Esophagus squamous epithelium (tissue), 5 donors: ENCODE results near the gene INSRR. TPM values are rescaled to one million over a fixed set of nuclear protein-coding genes. Genes with fewer than 3 reads are reported as not detected.

Experiments used
- DNase-seq: peaks from one replicate; lab custom pipeline; 2025; lab: John Stamatoyannopoulos, UW
- H3K27ac ChIP-seq, 4 donors: fragments of 200-600 bp; sonication (generic); one replicate each; pipeline ENCODE4 v1.5.1; 2016 to 2019; ENCODE audit warnings: mild to moderate bottlenecking in 1 of 4
- H3K27me3 ChIP-seq, 4 donors: fragments of 200-600 bp; sonication (generic); 1 replicate in 3 of 4; 2 replicates in 1 of 4; pipeline versions ENCODE4 v1.5.1 to v1.6.0; 2017 to 2021; ENCODE audit warnings: antibody characterized with exemption in 1 of 4
- H3K36me3 ChIP-seq, 3 donors: fragments of 200-600 bp; sonication (generic); one replicate each; pipeline ENCODE4 v1.5.1; 2016 to 2019
- H3K4me1 ChIP-seq, 3 donors: fragments of 200-600 bp; sonication (generic); one replicate each; pipeline ENCODE4 v1.5.1; 2017 to 2019
- H3K4me3 ChIP-seq, 4 donors: fragments of 200-600 bp; sonication (generic); 1 replicate in 3 of 4; 2 replicates in 1 of 4; pipeline ENCODE4 v1.5.1; 2016 to 2019; ENCODE audit warnings: mild to moderate bottlenecking in 2 of 4, moderate library complexity in 1 of 4
- H3K9me3 ChIP-seq, 3 donors: fragments of 200-600 bp; sonication (generic); one replicate each; pipeline ENCODE4 v1.5.1; 2016 to 2019
- POLR2A ChIP-seq, 4 donors: fragments of 450-650 bp; IDR thresholded peaks; one replicate each; pipeline ENCODE4 v1.6.1; 2017; ENCODE audit warnings: antibody characterized with exemption in 4 of 4, mild to moderate bottlenecking in 4 of 4, moderate library complexity in 3 of 4
- WGBS, 2 donors: methylation state at CpG; one replicate each; pipeline ENCODE4 v1.1.5; 2018; 5-methylcytosine and 5-hydroxymethylcytosine counted together
- intact Hi-C: fragments of 100-400 bp; cut with DNase I; formaldehyde crosslinking; loops from one replicate; pipeline ENCODE4 v1.15.0; 2022
- total RNA-seq, 4 donors: library from RNA; depleted of rRNA; stranded (reverse); fragments of >200 nt; gene quantifications; one replicate each; pipeline ENCODE4 v1.1.0, GENCODE V29; 2016
- TF ChIP-seq, protein P1 (sequence below), 6 experiments: fragments of 450-650 bp in 4 of 6; fragments of 200-600 bp in 2 of 6; sonication (generic) in 2 of 6; IDR thresholded peaks; one replicate each; pipeline ENCODE4 v1.5.1; 2016 to 2019; ENCODE audit warnings: antibody characterized with exemption in 6 of 6, mild to moderate bottlenecking in 4 of 6, moderate library complexity in 4 of 6
- donor health status: DM: yes; HTN: yes; CAD: no.

Gene INSRR
- total RNA-seq, 4 donors from 2014 or later = not detected

DNA sequence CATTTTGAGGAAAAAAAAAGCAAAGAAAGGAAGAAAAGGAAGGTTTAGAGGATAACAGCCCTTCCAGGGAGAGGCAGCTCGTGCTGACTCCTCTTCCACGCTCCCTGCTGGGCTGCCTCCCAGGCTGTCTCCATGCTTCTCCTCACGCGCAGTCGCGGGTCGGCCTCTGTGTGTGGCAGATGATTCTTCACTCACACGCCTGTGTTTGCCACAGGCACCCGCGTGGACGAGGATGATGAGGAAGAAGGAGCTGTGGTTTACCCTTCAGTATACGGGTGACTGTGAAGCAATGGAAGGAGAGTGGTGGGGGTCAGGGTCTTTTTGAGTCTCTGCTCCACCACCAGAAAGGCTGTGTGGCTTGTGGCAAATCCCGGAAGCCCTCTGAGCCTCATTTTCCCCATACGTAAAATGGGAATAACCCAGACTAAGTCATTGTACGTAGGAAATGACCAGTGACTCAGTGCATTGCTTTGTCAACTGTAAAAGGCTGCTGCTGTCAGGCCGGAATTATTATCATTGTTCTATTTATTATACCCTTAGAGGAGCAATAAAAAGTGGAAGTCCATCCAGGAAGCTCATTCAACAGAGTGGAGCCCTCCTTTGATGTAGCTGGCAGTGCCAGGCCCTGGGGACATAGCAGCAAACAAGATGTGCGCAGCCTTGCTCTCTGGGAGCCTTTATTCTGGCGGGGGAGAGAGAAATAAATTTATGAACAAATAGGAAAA is 30.4 kb downstream of the INSRR start:
- TF ChIP-seq, protein P1, sequence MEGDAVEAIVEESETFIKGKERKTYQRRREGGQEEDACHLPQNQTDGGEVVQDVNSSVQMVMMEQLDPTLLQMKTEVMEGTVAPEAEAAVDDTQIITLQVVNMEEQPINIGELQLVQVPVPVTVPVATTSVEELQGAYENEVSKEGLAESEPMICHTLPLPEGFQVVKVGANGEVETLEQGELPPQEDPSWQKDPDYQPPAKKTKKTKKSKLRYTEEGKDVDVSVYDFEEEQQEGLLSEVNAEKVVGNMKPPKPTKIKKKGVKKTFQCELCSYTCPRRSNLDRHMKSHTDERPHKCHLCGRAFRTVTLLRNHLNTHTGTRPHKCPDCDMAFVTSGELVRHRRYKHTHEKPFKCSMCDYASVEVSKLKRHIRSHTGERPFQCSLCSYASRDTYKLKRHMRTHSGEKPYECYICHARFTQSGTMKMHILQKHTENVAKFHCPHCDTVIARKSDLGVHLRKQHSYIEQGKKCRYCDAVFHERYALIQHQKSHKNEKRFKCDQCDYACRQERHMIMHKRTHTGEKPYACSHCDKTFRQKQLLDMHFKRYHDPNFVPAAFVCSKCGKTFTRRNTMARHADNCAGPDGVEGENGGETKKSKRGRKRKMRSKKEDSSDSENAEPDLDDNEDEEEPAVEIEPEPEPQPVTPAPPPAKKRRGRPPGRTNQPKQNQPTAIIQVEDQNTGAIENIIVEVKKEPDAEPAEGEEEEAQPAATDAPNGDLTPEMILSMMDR (IDR thresholded peaks at IDR 0.05) = no peak
- no peak for TF ChIP-seq POLR2A (IDR thresholded peaks at IDR 0.05)
- Histone ChIP-seq H3K4me1 (no peaks in the 10 kb centered on the region), H3K27ac (no peak overlapping the region), H3K27me3 (peaks cover 0 to 27% (median 0%) of the 10 kb centered on the region in 4 donors), H3K36me3 (no peaks in the 10 kb centered on the region), H3K9me3 (no peaks in the 10 kb centered on the region), H3K4me3 (no peak overlapping the region)
- no peak for DNase-seq
- WGBS, 2 donors = 70 to 77% methylated on average over 18 of the region's 18 CpGs
- intact Hi-C loops = no loop called here

DNA sequence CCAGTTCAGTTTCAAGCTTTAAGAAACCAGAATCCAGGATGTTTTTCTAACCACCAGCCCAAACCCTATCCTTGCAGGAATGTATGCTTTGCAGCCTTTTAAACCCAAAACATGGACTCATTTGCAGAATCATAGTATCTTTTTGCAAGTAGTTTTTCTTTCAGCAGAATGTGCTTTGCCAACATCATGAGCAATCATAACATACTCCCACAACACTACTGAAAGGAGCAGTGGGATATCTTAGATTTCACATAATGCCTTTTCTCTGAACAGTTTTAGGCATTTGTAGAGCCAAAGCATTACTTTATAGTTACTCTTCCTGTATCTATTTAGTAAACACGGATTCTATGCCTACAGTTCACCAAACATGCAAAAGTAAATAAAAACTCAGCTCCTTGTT is 32.3 kb downstream of the INSRR start:
- 43 to 50% methylated on average over 1 of the region's 1 CpG for WGBS, 2 donors
- H3K9me3 ChIP-seq = no peaks in the 10 kb centered on the region
- H3K4me3 ChIP-seq = no peak overlapping the region
- no peak for DNase-seq
- intact Hi-C loops = no loop called here
- H3K27ac ChIP-seq = no peak overlapping the region
- H3K27me3 ChIP-seq = peaks cover 0 to 17% (median 0%) of the 10 kb centered on the region in 4 donors
- H3K4me1 ChIP-seq = no peaks in the 10 kb centered on the region
- no peak for TF ChIP-seq POLR2A (IDR thresholded peaks at IDR 0.05)
- TF ChIP-seq, protein P1 (IDR thresholded peaks at IDR 0.05) = no peak
- no peaks in the 10 kb centered on the region for H3K36me3 ChIP-seq

GRCh38 chr1:156823210-156823790 is 35.6 kb downstream of the INSRR start:
- H3K36me3 ChIP-seq = no peaks in the 10 kb centered on the region
- no peaks in the 10 kb centered on the region for H3K4me1 ChIP-seq
- intact Hi-C loops = no loop called here
- TF ChIP-seq, protein P1 (IDR thresholded peaks at IDR 0.05) = no peak
- TF ChIP-seq POLR2A (IDR thresholded peaks at IDR 0.05) = no peak
- WGBS, 2 donors = 88 to 95% methylated on average over 3 to 4 of the region's 5 CpGs
- H3K27ac ChIP-seq = no peak overlapping the region
- H3K9me3 ChIP-seq = no peaks in the 10 kb centered on the region
- H3K27me3 ChIP-seq = peaks cover 0 to 10% (median 0%) of the 10 kb centered on the region in 4 donors
- no peak overlapping the region for H3K4me3 ChIP-seq
- DNase-seq = no peak

GRCh38 chr1:156822680-156823079 is 36.2 kb downstream of the INSRR start:
- Histone ChIP-seq H3K27ac (no peak overlapping the region), H3K36me3 (no peaks in the 10 kb centered on the region), H3K9me3 (no peaks in the 10 kb centered on the region), H3K4me3 (no peak overlapping the region), H3K4me1 (no peaks in the 10 kb centered on the region), H3K27me3 (peaks cover 0 to 10% (median 0%) of the 10 kb centered on the region in 4 donors)
- no peak for DNase-seq
- intact Hi-C loops = no loop called here
- TF ChIP-seq, protein P1 (IDR thresholded peaks at IDR 0.05) = no peak
- TF ChIP-seq POLR2A (IDR thresholded peaks at IDR 0.05) = no peak
- 42 to 67% methylated on average over 1 of the region's 1 CpG for WGBS, 2 donors

DNA sequence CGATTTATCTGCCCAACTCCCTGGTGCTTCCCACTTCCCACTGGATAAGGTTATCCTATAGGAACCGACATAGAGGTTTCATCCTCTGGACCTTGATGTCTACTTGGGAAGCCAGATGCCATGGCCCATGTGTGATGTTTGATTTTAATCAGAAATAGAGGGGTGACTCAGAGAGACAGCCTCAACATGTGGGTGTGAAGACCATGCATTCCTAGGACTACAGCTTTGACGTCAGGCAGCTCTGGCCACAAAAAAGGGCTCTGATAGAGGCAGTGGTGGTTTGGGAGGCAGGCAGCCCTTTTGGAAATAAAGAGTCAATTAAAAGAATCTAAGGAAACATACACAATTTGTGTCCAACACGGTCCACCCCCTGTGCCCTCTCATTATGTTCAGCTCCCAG is 37.1 kb downstream of the INSRR start:
- TF ChIP-seq, protein P1 (IDR thresholded peaks at IDR 0.05) = no peak
- TF ChIP-seq POLR2A (IDR thresholded peaks at IDR 0.05) = no peak
- WGBS, 2 donors = 58 to 60% methylated on average over 4 of the region's 4 CpGs
- Histone ChIP-seq H3K27ac (no peak overlapping the region), H3K27me3 (peaks cover 0 to 10% (median 0%) of the 10 kb centered on the region in 4 donors), H3K4me3 (no peak overlapping the region), H3K4me1 (peaks cover 0 to 6% (median 0%) of the 10 kb centered on the region in 3 donors), H3K36me3 (no peaks in the 10 kb centered on the region), H3K9me3 (no peaks in the 10 kb centered on the region)
- DNase-seq = no peak
- intact Hi-C loops = no loop called here
